ENCODE measurements around the gene ICAM3.

Gene ICAM3

GRCh38 chr19:10333758-10334587 lies 5.5 kb downstream of the ICAM3 start:
- DNase-seq = no peak
- Mint-ChIP-seq H3K9me3 (no peaks in the 10 kb centered on the region), H3K4me1 (peaks cover 81% of the 10 kb centered on the region), H3K27ac (peak overlapping the region in 1 of 2 donors; percentile 97), H3K27me3 (no peaks in the 10 kb centered on the region), H3K4me3 (peak overlapping the region; percentile 88 to 92)
- ATAC-seq = peak; percentile 26

DNA sequence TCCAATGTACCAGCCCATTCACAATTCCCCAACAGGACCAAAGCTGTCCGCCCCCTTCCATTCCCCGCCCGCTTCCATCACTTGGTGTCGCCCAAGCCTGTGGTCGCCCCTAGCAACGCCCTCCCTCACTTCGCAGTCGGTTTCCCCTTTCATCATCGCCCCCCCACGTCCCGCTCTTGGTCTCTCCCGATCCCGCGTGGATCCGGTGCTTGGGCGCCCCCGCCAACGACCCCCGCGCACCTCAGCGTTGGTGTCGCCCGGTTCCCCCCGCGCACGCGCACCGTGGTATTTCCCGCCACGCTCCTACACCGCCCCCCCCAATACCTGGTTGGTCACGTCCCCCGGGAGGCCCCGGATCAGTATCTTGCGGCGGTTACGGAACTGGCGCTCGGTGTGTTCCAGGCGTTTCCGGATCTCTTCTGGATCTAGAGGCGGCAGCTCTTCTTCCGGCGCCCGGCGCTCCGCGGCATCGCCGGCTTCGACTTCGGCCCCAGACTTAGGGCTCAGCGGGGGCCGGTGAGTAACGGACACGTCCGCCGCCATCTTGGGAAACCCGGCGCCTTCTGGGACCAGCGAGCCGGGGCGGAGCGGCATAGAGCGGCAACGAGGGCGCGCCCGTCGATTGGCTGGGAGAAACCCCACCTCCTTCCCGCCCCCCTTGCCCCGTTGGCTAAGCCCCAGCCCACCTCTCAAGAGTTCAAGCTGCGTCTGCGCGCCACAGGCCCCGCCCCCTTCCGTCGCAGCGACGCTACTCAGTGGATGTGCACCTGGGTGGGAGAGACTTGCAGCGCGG lies 6.3 kb downstream of the ICAM3 start, which contains the start of gene RAVER1:
Gene RAVER1 (minus strand): TSS at position 565 of the 793 bp plus-strand sequence. CDS start 22 bp downstream, at position 543.
- Mint-ChIP-seq H3K27ac (peak within 1 kb of the TSS; percentile 97), H3K4me3 (peak within 1 kb of the TSS; percentile 88 to 92), H3K4me1 (peaks cover 73% of the 10 kb centered on the region), H3K27me3 (no peaks in the 10 kb centered on the region), H3K9me3 (no peaks in the 10 kb centered on the region)
- ATAC-seq (peak; percentile 97), DNase-seq (peak; percentile 96 to 97)

- peak; percentile 5 for ATAC-seq
- Mint-ChIP-seq H3K4me1 (peaks cover 65% of the 10 kb centered on the region), H3K27ac (peak overlapping the region; percentile 97), H3K4me3 (peak overlapping the region; percentile 88 to 92), H3K27me3 (no peaks in the 10 kb centered on the region), H3K9me3 (no peaks in the 10 kb centered on the region)
- DNase-seq = no peak
Measured at GRCh38 chr19:10332158-10332964, 7.1 kb downstream of the ICAM3 start.

- ATAC-seq (no peak), DNase-seq (no peak)
- H3K27me3 Mint-ChIP-seq = no peaks in the 10 kb centered on the region
- no peaks in the 10 kb centered on the region for H3K9me3 Mint-ChIP-seq
- peak overlapping the region; percentile 19 to 77 for H3K27ac Mint-ChIP-seq
- H3K4me3 Mint-ChIP-seq = no peak overlapping the region
- peaks cover 39% of the 10 kb centered on the region for H3K4me1 Mint-ChIP-seq
Measured at GRCh38 chr19:10329555-10329954, 9.9 kb downstream of the ICAM3 start.

DNA sequence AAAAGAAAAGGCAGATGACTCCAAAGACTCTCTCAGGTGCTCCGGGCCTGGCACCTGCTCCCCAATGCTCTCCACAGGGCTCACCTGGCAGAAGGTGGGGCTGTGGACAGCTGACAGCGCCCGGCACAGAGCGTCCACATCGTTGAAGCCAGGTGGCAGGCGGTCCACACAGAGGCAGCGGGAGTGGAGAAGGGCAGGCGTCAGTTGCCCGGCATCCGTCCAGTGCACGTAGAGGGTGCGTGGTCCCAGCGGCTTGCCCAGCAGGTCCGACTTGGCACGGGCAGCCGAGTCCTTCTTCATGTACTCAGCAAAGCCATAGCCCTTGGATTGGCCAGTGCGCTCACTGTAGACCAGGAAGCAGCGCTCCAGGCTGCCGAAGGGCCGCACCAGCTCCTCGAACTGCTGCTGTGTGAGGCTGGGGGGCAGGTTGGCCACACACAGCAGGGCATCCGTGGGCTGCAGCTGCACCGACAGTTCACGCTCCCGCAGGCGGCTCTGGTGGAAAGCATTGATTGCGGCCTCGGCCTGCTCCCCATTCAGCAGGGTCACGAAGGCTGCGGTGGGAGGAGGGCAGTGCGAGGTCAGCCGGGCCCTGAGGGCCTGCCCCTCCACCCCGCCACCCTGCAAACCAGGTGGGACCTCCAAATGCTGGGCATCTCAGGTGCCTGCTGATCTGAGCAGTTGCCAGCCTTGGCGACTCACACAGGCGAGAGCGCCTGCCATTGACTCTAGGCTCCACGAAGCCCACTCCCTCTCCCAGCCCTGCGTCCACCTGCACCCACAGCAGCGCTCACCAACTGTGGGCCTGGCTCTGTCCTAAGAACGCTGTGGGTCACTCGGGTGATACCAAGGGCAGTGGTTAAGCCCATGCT lies 10.6 kb downstream of the ICAM3 start:
- DNase-seq (no peak), ATAC-seq (no peak)
- H3K9me3 Mint-ChIP-seq = no peaks in the 10 kb centered on the region
- no peak overlapping the region for H3K4me3 Mint-ChIP-seq
- H3K27me3 Mint-ChIP-seq = no peaks in the 10 kb centered on the region
- H3K4me1 Mint-ChIP-seq = peaks cover 31% of the 10 kb centered on the region
- H3K27ac Mint-ChIP-seq = no peak overlapping the region

DNA sequence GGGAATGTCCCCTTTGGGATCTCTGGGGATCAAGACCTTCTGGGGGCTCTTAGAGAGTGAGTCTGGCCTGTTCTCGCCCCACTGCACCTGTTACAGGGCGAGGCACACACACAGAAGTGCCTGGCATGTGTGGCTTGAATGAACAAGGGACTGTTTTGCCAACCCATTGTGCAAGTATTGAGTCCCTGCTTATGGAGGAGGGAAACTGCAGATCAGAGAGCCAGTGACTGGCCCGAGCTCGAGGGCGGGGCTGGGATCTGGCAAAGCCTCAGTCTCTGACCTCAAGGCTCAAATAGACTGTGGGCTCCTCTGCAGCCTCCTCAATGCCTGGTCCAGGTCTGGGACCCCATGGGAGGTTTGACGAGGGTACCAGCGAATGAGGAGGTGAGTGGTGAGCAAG lies 11.6 kb downstream of the ICAM3 start:
- Mint-ChIP-seq H3K9me3 (no peaks in the 10 kb centered on the region), H3K27ac (peak overlapping the region in 1 of 2 donors; percentile 69), H3K27me3 (no peaks in the 10 kb centered on the region)

DNA sequence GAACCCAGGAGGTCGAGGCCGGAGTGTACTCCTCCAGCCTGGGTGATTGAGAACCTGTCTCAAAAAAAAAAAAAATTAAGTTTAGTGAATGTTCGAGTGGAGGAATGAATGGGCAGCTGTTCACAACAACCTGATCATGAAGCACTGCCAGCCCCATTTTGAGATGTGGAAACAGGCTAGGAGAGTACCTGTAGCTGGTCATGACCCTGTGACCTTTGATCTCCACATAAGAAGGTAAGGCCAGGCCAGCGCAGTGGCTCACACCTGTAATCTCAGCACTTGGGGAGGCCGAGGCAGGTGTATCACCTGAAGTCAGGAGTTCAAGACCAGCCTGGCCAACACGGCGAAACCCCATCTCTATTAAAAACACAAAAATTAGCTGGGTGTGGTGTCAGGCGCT lies 13.7 kb downstream of the ICAM3 start:
- no peak for ATAC-seq
- no peaks in the 10 kb centered on the region for H3K9me3 Mint-ChIP-seq
- no peak overlapping the region for H3K4me3 Mint-ChIP-seq
- no peaks in the 10 kb centered on the region for H3K27me3 Mint-ChIP-seq
- no peak for DNase-seq
- peak overlapping the region in 1 of 2 donors; percentile 95 for H3K27ac Mint-ChIP-seq
- peaks cover 9% of the 10 kb centered on the region for H3K4me1 Mint-ChIP-seq

More for the DNA sequence above, 11.6 kb downstream of the ICAM3 start:
- H3K4me1 Mint-ChIP-seq = peaks cover 22% of the 10 kb centered on the region
- ATAC-seq (no peak), DNase-seq (no peak)
- H3K4me3 Mint-ChIP-seq = no peak overlapping the region

DNA sequence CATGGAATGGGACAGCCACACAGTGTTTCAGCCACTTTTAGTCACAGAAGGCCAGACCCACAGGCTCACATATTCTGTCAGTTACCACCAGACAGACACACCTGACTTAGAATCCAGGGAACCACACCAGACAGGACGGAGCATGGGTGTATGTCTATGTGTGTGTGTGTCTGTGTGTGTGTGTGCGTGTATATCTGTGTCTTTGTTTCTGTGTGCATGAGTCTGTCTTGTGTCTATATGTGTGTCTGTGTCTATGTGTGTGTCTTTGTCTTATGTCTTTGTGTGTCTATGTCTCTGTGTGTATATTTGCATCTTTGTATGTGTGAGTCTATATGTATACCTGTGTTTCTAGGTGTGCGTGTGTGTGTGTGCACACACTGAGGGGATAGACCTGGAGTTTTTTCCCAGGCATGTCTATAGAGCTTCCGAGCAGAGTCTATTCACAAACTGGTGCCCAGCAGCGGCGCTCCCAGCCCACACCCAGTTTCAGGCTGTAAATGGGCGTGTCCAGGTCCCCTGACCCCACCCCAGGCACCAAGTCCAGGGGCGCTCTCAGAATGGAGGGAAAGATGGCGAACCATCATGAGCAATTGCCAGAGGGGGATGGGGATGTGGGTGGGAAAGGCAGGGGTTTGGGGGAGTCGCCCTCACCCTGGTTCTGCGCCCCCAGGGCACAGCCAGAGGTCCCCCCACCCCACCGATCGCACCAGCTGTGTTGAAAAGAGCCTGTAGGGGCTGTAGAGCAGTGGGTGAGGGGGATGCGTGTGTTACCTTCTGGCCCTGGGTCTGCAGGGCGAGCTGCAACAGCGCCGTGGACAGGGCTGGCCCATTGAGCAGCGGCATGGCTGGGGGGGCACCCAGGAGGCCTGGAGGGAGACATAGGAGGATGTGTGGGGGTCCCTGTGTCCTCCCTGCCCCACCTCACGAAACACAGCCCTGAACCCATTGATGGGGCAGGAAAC lies 17.3 kb downstream of the ICAM3 start:
- no peaks in the 10 kb centered on the region for H3K9me3 Mint-ChIP-seq

GRCh38 chr19:10321417-10321797 lies 18.0 kb downstream of the ICAM3 start:
- no peak overlapping the region for H3K4me3 Mint-ChIP-seq
- ATAC-seq (peak; percentile 21), DNase-seq (no peak)
- H3K9me3 Mint-ChIP-seq = no peaks in the 10 kb centered on the region
- no peaks in the 10 kb centered on the region for H3K27me3 Mint-ChIP-seq
- peaks cover 7% of the 10 kb centered on the region for H3K4me1 Mint-ChIP-seq
- H3K27ac Mint-ChIP-seq = no peak overlapping the region

More for the DNA sequence above, 17.3 kb downstream of the ICAM3 start:
- DNase-seq (no peak), ATAC-seq (no peak)
- no peak overlapping the region for H3K4me3 Mint-ChIP-seq
- H3K27ac Mint-ChIP-seq = no peak overlapping the region
- H3K27me3 Mint-ChIP-seq = no peaks in the 10 kb centered on the region
- no peaks in the 10 kb centered on the region for H3K4me1 Mint-ChIP-seq

DNA sequence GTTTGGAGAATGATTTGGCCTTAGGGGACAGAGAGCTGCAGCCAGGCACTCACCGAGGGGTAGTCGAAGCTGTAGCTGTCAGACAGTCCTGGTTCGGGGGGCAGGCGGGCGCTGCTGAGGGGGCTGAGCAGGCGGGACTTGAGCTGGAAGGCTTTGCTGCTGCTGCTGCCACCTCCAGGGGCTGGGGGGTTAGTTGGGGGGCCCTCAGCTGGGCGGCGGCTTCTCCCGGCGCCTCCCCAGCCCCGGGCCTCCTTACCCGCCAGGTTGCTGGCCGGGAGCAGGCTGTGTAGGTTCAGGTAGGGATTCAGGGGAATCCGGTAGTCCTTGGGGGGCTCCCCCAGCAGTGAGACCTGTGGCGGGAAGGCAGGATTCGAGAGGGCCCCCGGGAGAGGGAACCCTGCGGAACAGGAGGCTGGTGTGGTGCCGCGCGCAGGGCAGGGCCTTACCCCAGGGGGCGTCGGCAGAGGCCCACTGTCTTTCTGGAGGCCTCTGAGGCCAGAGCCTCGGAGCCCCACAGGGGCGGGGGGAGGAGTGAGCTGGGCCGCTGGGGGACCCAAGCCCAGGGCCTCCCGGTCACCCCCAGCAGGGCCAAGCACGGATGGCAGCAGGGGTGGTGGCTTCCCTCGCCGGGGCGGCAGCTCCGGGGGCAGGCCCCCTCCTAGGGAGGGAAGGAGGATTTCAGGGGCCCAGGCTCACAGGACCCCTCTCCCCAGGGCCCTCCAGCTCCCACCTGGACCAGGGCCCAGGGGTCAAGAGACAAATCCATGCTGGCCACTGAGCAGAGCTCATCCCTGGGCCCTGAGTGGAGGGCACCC lies 18.6 kb downstream of the ICAM3 start:
- no peak for DNase-seq
- Mint-ChIP-seq H3K4me1 (peaks cover 13% of the 10 kb centered on the region), H3K27me3 (no peaks in the 10 kb centered on the region), H3K27ac (peak overlapping the region; percentile 25 to 48), H3K4me3 (no peak overlapping the region), H3K9me3 (no peaks in the 10 kb centered on the region)
- ATAC-seq = peak; percentile 41

GRCh38 chr19:10318807-10319682 lies 20.4 kb downstream of the ICAM3 start:
- H3K4me1 Mint-ChIP-seq = peaks cover 29% of the 10 kb centered on the region
- DNase-seq = no peak
- no peaks in the 10 kb centered on the region for H3K27me3 Mint-ChIP-seq
- no peak overlapping the region for H3K27ac Mint-ChIP-seq
- H3K9me3 Mint-ChIP-seq = no peaks in the 10 kb centered on the region
- ATAC-seq = no peak
- no peak overlapping the region for H3K4me3 Mint-ChIP-seq

DNA sequence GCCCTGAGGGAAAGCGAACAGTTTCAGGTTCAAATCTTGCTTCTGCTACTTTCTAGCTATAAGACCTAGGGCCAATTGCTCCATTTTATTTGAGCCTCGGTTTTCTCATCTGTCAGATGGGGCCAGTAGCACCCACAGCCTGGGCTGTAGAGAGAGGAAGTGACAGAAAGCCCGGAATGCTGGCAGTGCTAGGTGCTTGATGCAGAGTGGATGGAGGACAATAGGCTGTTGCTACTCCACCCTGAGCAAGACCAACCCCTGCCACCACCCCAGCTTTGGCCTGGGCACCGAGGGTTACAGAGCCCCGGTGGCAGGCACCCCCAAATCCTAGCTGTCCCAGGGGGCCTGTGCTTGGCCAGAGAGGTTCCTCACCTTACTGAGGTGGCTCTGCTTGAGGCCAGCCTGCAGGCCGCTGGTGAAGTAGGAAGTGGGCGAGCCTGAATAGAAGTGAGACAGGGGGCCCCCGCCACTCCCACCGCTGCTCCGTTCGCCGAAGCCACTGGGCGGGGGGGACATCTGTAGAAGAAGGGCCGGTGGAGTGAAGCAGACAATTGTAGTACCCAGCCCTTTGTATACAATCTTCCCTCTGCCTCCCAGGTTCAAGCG lies 21.5 kb downstream of the ICAM3 start:
- Mint-ChIP-seq H3K27ac (peak overlapping the region in 1 of 2 donors; percentile 4), H3K4me1 (peaks cover 29% of the 10 kb centered on the region), H3K27me3 (no peaks in the 10 kb centered on the region), H3K9me3 (no peaks in the 10 kb centered on the region), H3K4me3 (no peak overlapping the region)
- no peak for DNase-seq
- no peak for ATAC-seq
